ENCODE results near the gene HOXC11.

The HOXC11 gene

DNA sequence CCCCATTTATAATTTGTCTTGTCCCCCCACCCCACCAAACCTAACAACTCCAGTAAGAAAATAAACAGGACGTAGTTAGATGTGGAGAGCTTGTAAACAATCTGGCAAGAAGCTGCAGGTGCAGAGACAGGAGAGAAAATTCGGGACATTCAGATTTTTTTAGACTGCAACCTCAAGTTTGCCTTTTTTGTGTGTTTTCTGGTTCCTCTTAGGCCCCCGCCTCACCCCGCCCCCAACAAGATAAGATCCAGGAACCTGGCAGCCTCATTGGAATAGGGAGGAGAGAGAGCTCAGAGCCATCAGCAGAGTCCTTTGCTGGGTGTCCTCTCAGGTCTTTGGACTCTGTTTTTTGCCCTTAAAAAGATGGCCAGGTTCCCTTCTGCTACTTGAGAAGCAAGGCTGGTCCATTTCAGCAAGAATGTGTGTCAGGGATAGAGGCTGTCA lies 14.9 kb downstream of the HOXC11 start:
- DNase-seq: no peak

DNA sequence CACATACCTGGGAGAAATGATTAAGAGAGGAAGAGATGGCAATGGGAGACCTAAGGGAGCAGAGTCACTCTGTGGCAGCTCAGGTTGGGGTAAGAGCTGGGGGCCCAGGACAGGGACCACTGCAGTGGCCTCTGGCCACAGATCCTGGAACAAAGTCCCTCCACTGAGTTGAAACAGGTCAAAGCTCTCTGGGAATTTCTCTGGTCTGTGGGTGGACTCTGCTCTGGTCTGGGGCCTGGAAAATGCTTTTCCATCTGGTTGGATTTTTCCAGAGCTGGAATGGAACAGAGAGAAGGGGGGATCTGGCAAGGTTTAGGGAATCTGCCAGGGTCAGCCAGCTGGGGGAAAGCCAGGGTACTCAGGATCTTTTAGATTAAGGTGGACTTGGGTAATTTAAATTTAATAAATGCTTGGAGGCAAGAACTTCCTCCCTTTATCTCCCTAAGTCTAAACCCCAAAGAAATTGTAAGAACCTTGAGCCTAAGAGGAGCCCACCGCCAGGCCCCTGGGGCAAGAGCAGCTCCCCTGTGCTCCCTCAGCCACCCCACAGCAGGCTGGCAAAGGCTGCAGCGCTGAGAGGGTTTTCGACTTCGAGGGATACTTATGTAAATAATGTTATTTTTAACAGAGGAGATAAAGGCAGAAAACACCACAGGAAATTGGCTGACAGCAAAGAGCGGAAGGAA lies 15.8 kb downstream of the HOXC11 start:
- DNase-seq: no peak

DNA sequence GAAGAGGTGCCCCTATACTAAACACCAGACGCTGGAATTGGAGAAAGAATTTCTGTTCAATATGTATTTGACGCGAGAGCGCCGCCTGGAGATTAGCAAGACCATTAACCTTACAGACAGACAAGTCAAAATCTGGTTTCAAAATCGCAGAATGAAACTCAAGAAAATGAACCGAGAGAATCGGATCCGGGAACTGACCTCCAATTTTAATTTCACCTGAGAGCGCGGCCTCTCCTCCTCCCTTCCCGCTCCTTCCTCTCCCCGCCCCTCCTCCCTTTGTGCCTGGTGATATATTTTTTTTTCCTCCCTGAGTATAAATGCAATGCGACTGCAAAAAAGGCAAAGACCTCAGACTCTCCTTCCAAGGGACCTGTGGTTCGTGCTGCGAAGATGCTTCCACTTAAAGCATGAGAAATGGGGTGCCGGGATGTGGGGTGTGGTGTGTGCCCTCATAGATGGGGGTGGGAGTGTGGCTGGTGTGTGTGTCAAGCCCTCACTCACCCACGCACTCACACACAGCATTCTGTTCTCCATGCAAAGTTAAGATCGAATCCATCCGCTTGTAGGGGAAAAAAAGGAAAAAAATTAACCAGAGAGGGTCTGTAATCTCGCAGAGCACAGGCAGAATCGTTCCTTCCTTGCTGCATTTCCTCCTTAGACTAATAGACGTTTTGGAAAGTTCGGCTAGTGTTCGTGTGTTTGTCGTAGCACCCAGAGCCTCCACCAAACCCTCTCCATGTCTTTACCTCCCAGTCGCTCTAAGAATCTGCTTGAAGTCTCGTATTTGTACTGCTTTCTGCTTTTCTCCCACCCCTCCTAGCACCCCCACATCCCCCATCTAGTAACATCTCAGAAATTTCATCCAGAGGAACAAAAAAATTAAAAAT lies 16.5 kb downstream of the HOXC11 start:
- peak; percentile 19 for DNase-seq

DNA sequence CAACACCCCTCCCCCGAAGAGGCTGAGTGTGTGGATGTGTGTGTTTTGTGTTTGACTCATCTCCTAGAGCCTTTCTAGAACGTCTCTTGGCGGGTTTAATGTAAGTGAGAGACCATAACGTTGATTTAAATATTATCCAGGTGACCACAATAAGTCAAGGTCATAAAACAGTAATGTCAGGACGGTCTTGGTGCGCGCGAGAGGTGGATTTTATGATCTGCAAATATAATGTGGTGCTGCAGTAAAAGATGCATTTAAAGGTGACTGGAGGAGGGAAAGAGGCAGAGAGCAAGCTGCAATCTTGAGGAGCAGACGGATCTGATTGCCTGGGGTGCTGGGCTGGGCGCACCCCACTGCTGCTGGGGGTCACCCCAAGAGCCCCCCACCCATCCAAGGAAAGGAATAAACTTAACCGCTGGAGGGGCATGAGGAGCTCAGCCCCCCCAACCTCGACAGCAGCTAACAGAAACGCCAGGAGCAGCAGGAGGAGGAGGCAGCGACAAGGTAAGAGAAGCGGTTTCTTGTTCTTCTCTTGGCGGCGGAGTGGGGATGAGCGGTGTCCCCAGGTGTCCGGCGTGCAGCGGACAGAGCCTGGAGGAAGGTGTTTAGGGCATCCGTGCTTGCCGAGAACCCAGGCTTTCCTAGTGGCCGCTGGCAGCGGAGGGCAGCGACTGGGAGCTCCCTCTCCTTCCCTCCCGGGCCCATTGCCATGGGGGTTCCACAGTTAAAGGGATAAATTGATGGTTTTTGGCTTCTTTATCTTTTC lies 17.6 kb downstream of the HOXC11 start:
- no peak for DNase-seq

DNA sequence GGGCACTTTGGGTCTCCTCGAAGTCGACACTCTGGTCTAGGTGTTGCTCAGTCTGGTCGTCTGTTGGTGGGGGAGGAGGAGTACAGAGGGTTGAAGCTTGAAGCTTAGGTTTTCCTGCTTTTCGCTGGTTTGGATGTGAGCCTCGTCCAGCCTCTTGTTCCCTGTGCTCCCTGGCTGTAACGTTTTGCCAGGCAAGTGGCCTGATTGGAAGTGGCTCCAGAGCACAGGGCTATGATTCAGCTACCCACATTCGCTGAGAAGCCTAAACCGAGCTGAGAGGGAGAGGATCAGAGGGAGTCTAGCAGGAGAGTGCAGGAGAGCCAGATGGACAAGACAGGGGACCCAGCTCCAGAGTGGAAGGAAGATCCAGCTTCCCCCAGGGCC lies 18.1 kb downstream of the HOXC11 start:
- no peak for DNase-seq

DNA sequence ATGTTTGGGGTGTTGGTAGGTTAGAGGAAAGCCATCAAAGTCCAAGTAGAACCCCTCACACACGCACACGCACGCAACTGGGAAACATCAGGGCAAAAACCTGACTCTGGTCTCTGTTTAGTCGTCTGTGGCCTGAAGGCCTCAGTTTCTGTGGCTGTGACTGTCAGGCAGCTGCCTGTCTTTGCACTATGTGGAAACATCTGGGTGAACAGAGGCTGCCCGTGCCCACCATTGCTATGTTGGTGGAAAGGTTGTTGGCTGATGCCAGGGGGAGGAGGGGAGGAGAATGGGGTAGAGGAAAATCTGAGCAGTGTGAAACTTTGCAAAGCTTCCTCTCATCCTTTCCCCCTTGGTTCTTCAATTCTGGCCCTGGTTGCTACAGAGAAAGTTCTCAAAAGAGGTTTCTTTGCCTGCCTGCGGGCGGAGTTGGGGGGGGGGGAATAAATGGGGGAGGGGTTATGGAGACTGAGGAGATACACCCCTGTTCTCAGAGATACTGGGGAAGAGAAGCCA lies 19.5 kb downstream of the HOXC11 start:
- no peak for DNase-seq

DNA sequence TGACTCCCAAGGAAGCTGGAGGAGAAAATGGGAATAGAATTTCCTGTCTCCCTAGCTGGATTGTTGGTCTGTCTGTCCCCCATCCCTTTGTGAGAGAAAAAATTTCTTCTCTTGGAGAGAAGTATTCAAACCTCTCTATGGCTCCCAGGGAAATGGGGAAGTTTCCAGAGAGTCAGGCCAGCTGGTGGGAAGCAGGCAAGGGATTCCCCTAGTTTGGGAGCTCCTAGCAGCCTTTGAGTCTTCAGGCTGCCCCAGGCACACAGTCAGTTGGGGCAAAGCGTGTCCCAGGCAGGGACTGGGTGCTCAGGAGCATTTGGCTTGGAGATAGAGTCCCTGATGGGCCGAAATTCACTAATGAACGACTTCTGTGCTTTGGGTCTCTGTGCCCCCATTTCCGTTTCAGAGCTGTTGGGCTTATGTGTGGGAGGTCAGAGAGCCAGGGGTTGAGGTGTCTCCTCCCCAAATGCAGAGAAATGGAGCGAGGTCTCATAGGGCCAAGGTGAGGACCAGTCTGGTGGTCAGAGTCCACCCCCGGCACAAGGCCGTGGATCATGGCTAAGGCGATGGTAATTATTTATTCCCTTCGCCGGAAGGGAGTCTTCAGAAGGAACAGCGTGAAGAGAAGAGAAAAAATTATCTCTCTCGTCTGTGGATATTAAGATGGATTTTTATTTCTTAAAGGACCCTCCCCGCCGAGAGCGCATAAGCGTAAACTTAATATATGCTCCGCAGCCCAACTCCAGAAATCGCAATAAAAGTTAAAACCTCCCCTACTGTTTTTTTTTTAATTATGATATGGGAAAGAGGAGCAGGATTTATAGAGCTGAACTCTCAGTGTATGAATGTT lies 20.5 kb downstream of the HOXC11 start:
- DNase-seq: no peak

DNA sequence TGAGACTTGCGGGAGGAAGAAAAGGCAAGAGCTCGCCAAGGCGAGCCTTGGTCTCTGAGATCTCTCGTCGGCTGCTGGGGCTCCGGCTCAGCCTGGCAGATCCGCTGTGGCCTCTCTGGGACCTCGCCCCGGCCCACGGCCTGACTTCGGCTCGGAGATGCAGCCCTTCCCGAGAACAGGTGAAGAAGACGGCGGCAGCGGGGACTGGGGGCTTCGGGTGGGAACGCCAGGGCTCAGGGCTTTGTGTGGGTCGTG lies 21.0 kb downstream of the HOXC11 start:
- DNase-seq: no peak

DNA sequence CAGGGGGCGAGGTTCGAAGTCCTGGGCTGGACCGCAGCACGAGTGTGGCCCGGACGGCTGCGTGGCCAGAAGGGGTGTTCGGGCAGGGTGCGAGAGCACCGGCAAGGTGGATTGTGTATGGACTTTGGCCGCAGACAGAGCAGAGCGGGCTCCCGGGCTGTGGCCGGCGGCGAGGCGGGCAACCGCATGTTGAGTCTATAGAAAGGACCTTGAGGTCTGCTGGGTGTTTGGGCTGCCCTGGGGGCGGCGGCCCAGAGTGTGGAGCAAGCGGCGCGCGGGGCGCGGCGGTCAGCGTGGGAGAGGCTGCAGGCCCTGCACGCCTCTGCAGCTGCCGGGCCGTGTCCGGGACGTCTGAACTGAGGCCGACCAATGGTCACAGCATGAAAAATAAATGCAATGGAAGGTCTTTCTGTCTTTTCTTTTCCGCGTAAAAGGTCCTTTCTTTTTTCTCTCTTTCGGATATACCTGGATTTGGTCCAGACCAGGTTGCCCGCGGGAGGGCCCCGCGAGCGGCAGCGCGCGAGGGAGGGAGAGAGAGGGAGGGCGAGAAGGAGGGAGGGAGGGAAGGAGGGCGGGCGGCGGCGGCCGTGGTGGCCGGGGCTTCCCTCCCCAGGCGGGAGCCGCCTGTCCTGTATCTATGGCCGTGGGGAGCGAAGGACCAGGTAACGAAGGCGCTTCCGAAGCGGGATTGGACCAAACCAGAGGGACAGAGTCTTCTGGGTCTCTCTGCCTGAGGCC lies 21.5 kb downstream of the HOXC11 start:
- DNase-seq: no peak

DNA sequence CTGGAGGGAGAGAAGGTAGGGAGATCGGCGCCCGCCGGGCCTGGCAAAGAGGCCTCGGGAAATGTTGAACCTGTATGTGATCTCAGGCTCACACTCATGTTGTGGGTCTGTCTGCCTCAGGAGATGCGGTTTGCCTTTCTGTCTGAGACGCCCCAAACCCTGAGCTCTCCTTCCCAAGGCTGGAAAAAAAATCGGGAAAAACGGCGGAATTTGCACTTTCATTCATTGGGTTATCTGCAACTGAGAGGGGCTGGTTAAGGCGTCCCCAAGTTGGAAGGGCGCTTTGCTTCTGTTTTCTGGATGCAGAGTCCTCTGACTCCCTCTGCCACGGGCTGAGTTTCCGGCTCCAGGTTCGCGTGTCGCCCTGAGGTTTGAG lies 22.1 kb downstream of the HOXC11 start:
- no peak for DNase-seq

DNA sequence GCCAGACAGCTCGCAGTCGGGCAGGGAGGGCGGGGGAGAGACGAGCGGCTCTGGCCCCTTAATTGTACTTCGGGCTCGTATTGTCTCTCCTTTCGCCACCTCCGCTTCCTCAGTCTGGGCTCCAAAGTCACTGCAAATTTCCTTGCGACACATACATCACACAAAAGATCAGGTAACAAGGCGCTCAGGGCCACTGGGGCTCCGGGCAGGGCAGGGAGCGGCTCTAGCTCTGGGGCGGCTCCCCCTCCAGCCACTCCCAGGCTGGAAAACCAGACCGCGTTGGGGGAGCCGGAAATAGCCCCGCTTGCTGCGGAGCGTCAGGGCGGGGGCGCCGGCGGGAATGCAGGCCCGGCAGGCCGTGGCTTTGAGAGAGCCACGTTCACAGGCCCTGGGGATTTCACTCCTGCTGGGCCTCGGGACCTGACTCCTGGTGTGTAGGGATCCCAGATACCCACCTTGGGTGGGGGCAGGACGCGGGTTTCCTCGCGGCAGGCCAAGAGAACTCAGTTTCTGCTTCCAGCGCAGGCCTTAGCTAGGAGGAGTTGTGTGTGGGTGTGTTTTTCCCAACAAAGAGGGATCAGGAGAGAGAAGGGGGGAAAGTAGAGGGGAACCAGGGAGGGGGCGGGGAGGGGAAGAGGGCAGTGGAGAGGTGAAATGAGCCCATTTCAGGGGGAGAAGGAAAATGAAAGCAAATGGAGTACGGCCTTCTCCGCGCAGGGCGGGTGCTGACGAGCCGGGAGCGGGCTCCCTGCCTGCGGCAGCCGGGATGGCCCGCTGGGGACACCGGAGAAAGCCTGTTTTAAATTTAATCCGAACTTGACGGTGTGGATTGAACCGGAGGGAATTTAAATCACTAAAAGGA lies 22.7 kb downstream of the HOXC11 start:
- no peak for DNase-seq

DNA sequence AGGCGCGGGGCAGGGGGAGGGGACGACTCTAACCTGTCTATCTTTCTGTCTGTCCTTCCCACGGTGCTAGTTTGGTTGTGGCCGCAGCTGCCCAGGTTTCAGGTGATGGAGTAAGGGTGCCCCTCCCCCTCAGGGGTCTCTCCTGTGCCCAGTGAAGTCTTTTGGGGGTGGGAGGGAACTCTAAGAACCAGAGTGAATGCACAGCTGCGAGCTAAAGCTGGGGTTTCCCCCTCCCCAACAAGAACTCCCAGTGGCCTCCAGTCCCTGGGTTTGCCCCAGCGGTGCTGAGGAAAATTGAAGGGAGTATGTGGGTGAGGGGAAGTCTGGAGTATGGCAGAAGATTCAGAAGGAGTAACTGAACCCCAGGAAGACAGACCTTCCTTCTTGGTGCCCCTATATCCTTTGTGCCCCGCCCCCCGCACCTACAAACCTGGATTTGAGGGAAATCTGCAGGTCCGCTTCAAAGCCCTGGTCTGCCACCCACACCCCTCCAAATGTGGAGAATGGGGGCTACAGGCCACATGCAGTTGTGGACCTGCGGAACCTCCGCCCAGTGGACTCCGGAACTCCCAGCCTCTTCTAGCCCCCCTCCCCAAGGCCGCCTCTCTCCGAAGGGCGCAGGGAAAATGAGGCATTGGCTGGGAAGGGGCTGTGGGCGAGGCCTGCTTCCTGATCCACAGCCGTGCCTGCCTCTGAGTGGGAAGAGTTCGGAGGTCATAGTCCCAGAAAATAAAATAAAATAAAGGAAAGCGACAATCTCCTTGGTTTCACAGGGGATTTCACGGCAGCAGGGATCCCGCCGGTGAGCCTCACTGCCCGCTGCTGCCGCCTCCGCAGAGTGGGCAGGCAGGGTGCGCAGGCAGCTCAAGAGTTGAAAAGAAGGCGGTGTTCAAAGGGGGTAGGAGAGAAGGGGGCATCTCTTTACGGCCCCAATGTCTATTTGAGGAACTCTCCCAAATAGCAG lies 23.6 kb downstream of the HOXC11 start:
- no peak for DNase-seq

DNA sequence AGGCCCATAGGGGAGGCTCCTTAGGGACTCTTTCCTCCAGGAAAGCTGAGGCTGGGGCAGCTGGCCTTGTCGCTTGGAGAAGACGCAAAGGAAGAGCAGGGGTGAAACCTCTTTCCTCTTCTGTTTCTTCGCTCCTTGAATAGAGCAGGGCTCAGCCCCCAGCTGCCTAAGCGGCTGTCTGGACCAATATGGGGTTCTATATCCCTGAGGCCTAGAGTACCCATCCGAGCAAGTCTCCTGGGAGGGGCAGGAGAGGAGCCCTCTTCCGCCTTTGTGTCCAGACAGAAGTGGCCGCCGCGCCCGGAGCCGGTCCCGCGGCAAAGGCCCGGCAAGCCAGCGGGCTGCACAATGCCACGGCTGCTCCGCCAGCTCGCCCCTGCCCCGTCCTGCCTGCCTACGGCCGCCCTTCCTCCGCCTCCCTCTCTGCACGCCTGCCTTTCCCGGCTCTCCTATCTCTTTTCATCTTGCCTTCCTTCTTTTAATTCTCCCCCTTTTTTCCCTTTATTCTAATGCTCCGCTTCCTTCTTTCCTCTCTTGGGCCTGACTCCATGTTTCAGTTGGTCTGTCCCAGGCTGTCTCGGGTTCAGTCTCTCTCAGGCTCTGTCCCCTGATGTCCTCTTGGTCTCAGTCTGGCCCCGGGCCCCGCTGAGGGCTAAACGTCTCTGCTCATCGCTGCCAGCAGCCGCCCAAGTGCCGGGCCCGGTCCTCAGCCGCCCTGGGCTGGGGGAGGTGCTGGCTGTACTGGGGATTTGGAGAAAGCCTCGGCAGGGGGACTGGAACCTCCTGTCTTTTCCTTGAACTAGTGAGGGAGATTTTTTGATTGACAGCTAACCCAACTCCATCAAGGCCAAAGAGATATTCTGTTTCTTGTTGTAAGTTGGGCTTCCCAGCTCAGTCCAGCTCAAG lies 24.5 kb downstream of the HOXC11 start:
- DNase-seq: no peak

DNA sequence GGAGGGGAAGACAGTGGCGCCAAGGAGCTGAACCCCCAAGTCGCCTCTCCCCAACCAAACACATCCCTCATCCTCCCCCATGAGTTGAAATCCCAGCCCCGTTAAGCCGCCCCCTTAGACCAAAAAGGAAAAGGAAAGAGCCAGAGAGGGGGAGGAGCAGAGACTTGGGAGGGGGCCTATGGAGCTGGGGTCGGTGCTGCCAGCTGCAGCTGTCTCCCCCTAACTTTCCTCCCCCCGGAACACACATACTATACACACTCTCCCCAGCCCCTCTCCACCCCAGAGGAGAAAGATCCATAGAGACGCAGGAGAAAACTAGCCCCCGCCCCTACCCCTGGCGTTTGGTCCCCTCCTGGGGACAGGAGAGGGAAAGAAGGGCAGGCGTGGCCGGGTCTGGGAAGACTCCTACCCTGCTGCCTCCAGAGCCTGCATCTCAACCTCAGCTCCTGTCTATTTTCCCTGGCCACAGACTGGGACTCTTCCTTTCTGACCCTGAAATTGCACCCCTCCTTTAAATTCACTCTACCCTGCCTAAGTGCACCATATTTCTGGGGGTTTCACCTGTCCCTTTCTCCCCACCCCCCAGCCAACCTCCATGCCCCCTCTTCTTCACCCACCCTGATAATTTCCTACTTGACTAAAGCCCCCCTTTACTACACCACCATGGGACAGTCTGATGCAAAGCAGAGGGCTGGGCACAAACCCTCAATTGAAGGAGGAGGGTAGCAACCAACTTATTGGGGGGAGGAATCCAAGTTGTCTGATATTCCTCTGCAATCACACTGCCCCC lies 25.4 kb downstream of the HOXC11 start:
- no peak for DNase-seq

DNA sequence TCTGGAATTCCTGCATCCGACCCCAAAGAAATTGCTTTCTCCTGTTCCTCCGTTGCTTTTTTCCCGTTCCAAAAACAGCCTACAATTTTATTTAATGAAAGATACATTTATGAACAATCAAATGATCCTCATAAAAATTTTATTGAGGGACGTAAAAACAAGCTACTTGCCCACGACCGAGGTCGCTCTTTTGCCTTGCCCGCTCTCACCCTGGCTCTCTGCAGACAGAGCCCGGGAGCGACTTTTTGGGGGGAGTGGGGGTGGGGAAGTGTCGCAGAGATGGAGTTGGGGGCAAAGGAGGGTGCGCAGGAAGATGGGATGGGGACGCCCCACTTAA lies 25.9 kb downstream of the HOXC11 start:
- no peak for DNase-seq

DNA sequence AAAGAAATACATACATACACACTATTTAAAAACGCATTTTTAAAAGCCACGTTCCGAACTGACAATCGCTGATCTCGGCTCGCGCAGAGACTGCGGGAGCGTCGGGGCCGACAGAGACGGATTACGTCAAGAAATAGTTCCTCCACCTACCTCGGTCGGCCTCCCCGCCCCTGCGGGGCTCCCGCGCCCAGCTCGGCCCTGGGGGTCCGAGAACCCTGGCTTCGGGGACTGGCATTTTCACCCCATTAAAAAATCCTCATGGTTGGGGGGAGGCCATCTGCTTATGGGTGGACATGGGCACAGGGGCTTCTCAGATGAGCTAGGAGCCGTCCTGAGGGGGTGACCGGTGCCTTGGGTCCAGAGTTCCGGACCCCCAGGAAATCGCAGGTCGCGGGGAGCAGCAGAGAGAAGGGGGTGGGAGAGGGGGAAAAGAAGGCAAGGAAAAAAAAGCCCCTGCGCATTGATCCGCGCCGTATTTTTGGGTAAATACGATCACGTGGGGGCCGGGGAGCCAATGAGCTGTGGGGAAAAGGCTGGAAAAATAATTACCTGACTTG lies 26.7 kb downstream of the HOXC11 start:
- no peak for DNase-seq

Data from NCI-H1436 (cell line).